ENCODE measurements around the gene IMPA2.

The IMPA2 gene

DNA sequence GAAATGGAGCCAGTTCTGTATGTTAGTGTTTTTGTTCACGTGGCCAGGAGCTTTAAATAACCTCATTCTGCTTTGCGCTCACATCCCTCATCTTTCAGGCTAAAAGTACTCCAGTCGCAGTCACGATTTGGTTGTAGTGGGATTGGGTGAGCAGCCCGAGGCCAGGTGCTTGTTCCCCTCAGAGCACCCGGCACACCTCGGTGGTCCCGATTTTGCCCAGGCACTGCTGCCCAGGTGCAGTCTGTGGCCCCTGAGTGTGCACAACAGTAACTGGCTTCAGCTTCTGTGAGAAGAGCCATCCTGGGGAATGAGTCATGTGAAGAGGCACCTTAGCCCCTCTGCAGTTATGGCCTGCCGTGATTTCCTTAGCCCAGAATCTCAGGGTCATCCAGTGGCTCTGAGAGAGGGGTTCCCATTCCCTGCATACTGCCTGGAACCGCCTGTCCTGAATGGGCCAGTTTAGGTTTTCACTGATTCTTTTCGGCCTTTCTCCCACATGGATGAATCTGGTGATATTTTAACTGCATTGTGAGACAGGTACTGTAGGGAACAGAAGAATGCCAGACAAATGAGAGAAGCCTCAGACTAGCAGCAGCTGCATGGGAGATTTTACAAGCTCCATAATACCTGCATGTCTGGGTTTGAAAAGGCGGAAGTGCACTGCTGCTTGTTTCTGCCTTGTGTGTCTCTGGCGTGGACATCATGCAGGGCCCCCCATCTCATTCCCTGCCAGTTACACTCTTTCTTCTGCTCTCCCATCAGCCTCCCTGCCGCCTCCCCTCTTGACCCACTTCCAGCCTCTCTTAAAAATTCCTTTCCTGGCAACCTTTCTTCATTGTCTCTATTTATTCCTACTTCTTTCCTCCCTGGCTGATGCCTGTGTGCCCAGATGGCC lies 33.5 kb downstream of the IMPA2 start:
- no peak overlapping the region for H3K4me3 ChIP-seq (ENCODE audit: control insufficient read depth, low read depth, low read length)
- TF ChIP-seq, protein P1, sequence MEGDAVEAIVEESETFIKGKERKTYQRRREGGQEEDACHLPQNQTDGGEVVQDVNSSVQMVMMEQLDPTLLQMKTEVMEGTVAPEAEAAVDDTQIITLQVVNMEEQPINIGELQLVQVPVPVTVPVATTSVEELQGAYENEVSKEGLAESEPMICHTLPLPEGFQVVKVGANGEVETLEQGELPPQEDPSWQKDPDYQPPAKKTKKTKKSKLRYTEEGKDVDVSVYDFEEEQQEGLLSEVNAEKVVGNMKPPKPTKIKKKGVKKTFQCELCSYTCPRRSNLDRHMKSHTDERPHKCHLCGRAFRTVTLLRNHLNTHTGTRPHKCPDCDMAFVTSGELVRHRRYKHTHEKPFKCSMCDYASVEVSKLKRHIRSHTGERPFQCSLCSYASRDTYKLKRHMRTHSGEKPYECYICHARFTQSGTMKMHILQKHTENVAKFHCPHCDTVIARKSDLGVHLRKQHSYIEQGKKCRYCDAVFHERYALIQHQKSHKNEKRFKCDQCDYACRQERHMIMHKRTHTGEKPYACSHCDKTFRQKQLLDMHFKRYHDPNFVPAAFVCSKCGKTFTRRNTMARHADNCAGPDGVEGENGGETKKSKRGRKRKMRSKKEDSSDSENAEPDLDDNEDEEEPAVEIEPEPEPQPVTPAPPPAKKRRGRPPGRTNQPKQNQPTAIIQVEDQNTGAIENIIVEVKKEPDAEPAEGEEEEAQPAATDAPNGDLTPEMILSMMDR (IDR thresholded peaks at IDR 0.05; ENCODE audit: control insufficient read depth, insufficient read depth, low read depth, low read length, missing control alignments): no peak
- no peak for DNase-seq (ENCODE audit: low read depth)

DNA sequence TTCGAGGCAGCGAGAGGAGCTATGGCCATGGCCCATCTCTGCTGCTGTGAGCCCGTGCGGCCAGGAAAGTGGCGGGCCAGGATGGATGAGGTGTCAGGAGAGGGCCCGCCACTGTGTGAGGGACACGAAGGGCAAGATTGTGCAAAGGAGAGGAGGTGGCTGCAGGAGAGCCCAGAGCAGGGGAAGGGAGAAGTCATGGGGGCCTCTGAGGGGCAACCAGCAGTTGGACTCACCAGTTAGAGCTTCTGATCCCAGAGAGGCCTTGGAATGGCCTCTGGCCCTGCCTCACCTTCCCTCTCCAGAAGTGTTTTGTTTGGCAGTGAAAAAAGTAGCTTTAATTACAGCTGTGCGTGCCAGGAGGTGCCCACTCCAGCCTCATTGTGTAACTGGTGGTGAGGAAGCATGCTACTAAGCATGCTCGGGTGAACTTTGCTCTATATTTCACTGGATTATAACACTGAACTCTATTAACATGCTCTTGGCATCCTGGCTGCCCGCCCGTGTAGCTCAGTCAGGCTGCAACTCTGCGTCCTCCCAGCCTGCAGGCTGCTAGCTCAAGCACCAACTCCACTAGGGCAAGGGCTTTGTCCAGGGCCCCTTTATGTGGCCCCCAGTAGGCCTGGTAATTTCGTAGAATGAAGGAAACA lies 34.2 kb downstream of the IMPA2 start:
- TF ChIP-seq, protein P1 (IDR thresholded peaks at IDR 0.05; ENCODE audit: control insufficient read depth, insufficient read depth, low read depth, low read length, missing control alignments): no peak
- DNase-seq (ENCODE audit: low read depth): no peak
- H3K4me3 ChIP-seq (ENCODE audit: control insufficient read depth, low read depth, low read length): no peak overlapping the region

DNA sequence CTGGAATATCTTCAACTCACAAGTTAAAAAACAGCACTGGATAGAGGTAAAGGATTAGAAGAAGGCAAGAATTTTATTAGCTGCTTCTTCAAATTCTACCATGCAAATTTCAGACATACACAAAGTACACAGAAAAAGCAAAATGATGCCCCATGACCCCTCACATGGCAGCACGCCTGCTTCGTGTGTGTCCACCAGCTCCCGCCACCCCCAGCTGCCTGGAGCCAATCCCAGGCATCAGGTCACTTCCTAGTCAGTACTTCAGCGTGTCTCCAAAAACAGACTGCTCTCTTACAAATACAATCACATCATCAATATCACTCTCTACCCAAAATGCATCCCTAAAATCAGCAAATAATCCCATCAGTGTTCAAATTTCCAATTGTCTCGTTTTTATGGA lies 35.8 kb downstream of the IMPA2 start:
- no peak overlapping the region for H3K4me3 ChIP-seq (ENCODE audit: control insufficient read depth, low read depth, low read length)
- TF ChIP-seq, protein P1 (IDR thresholded peaks at IDR 0.05; ENCODE audit: control insufficient read depth, insufficient read depth, low read depth, low read length, missing control alignments): no peak
- DNase-seq (ENCODE audit: low read depth): no peak

DNA sequence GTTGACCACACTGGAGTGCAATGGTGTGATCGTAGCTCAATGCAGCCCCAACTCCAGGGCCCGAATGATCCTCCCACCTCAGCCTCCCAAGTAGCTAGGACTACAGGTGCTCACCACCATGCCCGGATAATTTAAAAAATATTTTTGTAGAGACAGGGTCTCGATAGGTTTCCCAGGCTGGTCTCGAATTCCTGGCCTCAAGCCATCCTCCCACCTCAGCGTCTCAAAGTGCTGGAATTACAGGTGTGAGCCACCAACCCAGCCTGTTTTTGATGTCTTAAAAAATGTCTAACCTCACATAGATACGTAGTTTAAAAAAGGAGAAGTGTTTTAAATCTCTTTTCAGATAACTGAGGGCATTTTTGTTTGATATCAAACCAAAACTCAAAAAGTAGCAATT lies 37.6 kb downstream of the IMPA2 start:
- no peak for DNase-seq (ENCODE audit: low read depth)
- H3K4me3 ChIP-seq (ENCODE audit: control insufficient read depth, low read depth, low read length): no peak overlapping the region
- TF ChIP-seq, protein P1 (IDR thresholded peaks at IDR 0.05; ENCODE audit: control insufficient read depth, insufficient read depth, low read depth, low read length, missing control alignments): no peak

DNA sequence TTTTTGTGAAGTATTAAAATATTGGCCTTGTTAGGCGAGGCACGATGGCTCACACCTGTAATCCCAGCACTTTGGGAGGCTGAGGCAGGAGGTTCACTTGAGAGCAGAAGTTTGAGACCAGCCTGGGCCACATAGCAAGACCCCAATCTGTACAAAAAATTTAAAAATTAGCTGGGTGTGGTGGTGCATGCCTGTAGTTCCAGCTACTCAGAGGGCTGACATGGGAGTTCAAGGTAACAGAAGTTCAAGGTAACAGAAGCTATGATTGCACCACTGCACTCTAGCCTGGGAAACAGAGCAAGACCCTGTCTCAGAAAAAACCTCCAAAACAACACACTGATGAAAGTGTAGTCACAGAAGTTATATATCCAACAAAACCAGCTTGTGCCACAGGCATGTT lies 39.8 kb downstream of the IMPA2 start:
- TF ChIP-seq, protein P1 (IDR thresholded peaks at IDR 0.05; ENCODE audit: control insufficient read depth, insufficient read depth, low read depth, low read length, missing control alignments): no peak
- DNase-seq (ENCODE audit: low read depth): no peak
- no peak overlapping the region for H3K4me3 ChIP-seq (ENCODE audit: control insufficient read depth, low read depth, low read length)

DNA sequence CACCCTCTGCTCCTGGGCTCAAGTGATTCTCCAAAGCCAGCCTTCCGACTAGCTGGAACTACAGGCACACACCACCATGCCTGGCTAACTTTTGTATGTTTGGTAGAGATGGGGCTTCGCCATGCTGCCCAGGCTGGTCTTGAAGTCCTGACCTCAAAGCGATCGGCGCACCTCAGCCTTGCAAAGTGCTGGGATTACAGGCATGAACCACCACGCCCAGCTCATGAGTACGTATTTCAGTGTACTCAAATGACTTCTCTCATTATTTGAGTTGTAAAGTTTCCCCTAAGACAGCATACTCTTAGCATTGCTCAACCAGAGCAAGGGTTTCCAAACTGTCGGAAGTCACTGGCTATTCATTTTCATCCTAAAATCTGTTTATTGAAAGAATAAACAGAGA lies 40.3 kb downstream of the IMPA2 start:
- H3K4me3 ChIP-seq (ENCODE audit: control insufficient read depth, low read depth, low read length): no peak overlapping the region
- DNase-seq (ENCODE audit: low read depth): no peak
- TF ChIP-seq, protein P1 (IDR thresholded peaks at IDR 0.05; ENCODE audit: control insufficient read depth, insufficient read depth, low read depth, low read length, missing control alignments): no peak
